ENCODE results near the gene RAB37.

RAB37 gene

DNA sequence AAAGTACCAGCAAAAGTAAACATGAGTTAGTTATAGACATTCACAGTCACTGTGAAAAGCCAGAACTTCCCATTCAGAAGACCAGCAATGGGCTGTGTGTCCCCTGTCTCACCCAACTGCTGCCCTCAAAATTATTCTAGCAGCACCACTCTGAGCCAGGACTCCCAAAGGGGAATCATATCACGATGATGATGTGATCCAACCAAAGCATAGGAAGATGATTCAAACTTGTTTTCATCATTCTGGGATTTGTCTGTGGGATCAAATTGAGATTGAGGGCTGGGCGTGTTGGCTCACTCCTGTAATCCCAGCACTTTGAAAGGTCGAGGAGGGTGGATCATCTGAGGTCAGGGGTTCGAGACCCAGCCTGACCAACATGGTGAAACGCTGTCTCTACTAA lies 45.5 kb downstream of the RAB37 start:
- DNase-seq: no peak

- DNase-seq: no peak
Observed at GRCh38 chr17:74784125-74784810, 47.2 kb downstream of the RAB37 start.

- DNase-seq: no peak
Observed at GRCh38 chr17:74785096-74785980, 48.3 kb downstream of the RAB37 start.

DNA sequence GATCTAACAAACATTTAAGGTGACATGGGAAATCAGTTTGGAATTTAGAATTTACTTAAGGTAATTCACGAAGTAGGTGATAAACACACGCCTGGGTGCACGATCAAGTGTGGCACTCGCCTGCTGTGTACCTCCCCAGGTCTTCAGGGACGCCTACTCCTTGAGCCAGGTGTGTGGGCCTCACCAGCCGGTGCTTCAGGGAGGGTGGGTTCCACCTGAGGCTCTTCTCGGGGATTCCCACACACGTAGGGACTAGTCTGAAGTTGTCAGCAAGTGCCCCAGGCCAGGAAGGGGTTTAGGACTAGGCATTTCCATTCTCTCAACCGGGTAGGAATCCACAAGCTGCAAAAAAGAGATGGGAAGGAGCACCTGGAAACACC lies 48.9 kb downstream of the RAB37 start:
- no peak for DNase-seq

DNA sequence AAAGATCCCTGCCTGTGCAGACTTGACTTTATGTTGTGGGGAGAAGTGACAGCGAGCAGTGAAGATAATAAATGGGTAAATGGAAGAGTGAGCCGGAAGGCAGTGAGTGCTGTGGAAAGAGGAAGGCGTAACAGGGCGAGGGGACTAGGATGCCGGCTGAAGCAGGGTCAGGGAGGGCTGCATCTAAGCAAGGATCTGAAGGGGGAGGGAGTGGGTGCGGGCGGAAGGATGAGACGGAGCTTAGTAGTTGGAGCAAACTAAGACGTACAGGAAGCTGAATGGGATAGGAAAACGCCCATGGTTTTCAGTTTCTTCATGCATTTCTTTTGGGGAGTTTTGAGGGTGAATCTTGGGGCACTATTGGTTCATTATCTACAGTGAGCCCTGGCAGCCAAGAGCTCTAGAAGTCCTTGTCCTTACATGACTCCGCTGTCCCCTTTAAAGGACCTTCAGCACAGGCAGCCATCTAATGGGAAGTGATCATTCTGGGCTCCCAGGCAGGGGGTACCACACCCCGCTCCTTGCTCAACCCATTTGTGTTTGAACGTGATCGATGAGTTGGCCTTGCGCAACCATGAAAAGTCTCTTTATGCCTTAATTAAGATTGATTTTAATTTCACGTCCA lies 49.5 kb downstream of the RAB37 start:
- DNase-seq: no peak

DNA sequence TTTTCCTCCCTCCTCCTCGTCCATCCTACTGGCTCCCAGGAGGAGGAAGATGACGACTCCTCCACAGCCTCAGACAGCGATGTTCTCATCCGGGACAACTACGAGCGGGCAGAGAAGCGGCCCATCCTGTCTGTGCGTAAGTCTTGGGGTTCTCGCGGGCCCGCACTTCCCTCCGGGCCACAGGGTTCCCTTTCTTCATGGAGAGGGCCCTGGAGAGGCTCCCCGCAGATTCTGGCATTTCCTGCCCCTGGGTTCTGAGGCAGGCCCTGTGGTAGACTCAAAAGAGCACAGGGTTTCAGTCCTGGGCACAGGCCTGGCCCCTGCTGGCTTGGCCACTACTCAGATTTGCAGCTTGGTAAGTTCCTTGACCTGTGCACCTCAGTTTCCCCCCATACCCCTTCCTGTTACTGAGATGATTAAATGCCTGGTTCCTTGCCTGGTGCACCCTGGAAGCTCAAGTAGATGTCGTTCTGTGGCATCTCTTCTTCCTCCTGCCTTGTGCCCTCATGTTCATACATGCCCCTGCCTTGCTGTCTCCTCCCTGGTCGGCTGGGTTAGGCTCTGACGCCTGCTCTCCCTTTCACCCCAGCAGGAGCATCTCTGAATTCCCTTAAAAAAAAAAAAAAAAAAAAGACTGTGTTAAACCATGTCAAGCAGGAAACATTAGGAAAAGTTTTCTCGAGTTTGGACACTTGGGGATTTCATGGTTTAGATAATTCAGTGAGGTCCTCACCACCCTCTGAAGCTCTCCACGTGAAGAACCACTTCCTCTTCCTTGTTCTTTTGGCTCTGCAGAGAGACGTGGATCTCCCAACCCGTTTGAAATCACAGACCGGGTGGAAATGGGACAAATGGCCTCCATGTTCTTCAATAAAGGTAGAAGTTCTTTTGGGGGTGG lies 53.4 kb downstream of the RAB37 start:
- DNase-seq: no peak

DNA sequence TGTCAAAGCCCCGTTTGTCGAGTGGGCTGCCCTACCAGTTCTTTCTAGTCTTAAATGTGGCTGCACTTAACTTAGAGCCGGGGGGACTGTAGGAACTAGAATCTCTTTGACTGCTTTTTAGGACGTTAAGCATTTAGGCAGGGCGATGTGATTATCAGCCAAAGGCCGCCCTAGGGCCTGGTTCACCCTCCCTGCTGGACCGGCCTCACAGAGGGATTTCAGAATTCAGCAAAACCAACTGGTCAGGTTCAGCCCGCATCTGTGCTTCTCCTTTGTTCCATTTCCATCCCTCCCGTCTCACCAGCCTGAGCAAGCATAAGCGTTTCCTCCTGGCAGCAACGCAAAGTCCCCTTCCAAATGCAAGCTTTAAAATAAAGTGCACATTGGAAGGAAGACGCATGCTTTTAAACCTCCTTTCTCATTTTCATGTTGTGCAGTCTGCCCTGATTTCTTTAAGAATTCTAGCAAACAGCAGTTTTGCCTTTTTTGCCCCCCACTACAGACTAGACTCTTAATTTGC lies 55.6 kb downstream of the RAB37 start:
- no peak for DNase-seq

- no peak for DNase-seq
Observed at GRCh38 chr17:74795327-74796020, 58.4 kb downstream of the RAB37 start.

GRCh38 chr17:74796211-74796610 lies 59.2 kb downstream of the RAB37 start:
- DNase-seq: no peak

- no peak for DNase-seq
Observed at GRCh38 chr17:74796866-74797265, 59.8 kb downstream of the RAB37 start.

Measured in CD4-positive, alpha-beta T cell treated with Interleukin-12 subunit alpha and Interleukin-12 subunit beta, for 1 hour (primary cell).